GM12801 (cell line): ENCODE measurements around the gene DUSP7.

Source experiments
- TF ChIP-seq, protein P1 (sequence below): IDR thresholded peaks from one replicate; pipeline ENCODE4 v1.5.1; 2011; ENCODE audit warnings: control low read depth; ENCODE audit not compliant: insufficient read length; ENCODE audit errors: extremely low read depth

The DUSP7 gene

DNA sequence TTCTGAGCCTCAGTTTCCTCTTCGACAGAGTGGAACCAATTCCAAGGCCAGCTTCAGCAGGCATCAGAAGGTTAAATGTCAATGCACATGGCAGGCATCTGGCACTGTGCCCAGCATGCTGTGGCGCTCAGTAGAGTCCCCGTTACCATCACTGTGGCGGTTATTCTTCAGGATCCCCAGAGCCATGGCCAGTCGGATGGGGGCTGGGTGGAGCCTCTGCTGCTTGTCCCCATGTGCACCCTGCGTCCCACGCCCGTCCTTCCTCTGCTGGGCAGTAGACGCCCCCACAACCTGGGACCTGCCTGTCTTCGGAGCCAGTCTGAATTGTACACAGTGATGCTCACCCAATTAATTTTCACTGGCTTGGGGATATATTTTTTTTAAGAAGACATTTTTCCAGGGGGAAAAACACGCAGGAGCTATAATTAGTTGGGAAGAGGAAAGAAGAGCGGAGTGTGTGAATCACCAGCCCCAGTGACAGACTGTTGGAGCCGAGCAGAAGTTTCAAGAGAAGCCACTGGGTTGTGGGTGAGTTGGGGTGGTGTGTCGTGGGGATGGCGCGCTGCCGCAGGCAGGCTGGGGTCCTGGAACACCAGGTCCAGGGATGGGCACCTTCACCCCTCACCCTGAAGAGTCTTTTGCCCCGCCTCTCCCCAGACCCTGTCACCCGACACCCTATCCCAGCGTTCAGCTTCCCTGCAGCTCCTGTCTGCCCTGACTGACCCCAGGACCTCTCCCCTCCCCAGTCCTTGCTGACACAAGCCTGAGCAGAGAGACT lies 33.9 kb downstream of the DUSP7 start:
- TF ChIP-seq, protein P1, sequence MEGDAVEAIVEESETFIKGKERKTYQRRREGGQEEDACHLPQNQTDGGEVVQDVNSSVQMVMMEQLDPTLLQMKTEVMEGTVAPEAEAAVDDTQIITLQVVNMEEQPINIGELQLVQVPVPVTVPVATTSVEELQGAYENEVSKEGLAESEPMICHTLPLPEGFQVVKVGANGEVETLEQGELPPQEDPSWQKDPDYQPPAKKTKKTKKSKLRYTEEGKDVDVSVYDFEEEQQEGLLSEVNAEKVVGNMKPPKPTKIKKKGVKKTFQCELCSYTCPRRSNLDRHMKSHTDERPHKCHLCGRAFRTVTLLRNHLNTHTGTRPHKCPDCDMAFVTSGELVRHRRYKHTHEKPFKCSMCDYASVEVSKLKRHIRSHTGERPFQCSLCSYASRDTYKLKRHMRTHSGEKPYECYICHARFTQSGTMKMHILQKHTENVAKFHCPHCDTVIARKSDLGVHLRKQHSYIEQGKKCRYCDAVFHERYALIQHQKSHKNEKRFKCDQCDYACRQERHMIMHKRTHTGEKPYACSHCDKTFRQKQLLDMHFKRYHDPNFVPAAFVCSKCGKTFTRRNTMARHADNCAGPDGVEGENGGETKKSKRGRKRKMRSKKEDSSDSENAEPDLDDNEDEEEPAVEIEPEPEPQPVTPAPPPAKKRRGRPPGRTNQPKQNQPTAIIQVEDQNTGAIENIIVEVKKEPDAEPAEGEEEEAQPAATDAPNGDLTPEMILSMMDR: no peak

DNA sequence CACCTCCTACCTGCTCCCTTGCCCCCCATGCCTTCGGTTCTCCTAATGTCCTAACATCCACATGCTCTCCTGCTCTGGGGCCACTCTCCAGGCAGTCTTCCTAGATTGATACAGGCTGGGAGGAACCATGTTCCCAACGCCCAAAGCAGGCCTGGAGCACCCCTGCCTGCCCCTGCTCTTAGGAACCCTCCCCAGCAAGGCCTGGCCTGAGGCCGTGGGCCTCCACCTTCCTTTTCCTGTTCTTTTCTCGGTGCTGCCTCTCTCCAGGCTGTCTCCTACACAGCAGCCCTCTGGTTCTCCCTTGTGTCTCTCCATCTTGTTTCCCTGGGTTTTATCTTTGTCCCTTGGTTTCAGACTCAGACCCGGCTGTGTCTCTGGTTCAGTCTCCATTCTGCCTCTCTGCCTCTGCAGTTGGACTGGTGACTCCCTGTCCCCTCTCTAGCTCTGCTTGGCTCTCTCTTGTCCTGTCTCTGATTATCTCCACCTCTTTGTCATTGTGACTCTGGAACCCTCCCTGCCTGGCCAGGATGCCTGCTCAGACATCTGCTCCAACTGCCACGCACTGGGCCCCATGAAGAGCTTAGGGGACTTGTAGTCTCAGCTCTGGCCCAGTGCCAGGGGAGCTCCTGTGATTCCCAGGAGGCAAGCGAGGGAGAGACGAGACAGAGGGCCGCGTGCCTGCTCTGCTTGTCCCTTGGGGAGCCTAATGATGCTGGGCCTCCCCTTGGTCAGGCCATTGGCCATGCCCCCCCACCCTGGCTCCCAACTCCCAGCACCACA lies 34.7 kb downstream of the DUSP7 start:
- TF ChIP-seq, protein P1: no peak

DNA sequence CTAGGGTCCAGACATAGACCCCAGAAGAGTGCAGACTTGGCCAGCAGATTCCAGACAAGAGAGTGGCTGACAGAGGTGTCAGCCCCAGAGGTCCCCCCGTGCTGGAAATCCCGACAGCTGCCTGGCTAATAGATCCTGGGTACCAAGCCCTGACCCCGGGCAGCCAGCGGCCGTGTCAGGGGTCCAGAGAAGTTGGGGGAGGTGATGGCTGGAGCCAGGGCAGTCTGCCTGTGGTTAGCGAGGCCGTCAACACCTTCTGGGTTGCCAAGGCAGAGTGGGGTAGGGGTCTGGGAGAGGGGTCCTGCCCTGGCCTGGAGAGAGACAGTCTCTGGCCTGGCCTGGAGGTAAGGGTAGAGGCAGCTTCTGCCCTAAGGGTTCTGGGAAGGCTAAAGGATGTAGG lies 35.6 kb downstream of the DUSP7 start:
- TF ChIP-seq, protein P1: no peak

DNA sequence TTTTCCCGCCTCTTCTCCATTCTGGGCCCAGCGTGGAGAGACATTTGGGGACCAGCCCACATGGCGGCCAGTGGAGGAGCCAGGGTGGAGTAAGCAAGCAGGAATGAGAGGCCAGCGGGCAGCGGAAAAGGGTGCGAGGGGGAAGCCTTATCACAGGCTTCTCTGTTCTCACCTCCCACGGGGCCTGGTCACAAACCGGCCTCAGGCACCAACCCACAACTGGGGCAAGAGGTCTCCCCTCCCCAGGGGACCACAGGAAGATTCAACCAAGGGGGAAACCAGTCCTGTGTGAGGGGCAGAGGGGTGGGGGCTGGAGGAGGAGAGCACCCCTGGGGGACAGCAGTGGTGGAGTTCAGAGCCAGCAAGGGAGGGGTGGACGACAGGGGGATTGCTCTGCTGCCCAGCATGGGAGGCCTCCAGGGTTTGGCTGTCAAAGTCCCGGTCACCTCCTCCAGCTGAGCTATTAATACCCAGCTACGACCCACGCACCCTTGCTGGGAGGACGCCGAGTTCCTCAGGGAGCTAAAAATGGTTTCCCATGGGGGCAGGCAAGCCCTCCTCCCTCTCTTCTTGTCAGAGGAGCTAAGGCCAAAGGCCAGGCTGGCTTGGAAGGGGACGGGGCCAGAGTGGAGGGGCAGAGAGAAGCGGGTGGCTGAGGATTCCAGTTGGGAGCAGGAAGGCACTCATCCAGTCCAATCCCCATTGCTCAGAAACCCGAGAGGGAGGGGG lies 36.9 kb downstream of the DUSP7 start:
- TF ChIP-seq, protein P1: no peak

DNA sequence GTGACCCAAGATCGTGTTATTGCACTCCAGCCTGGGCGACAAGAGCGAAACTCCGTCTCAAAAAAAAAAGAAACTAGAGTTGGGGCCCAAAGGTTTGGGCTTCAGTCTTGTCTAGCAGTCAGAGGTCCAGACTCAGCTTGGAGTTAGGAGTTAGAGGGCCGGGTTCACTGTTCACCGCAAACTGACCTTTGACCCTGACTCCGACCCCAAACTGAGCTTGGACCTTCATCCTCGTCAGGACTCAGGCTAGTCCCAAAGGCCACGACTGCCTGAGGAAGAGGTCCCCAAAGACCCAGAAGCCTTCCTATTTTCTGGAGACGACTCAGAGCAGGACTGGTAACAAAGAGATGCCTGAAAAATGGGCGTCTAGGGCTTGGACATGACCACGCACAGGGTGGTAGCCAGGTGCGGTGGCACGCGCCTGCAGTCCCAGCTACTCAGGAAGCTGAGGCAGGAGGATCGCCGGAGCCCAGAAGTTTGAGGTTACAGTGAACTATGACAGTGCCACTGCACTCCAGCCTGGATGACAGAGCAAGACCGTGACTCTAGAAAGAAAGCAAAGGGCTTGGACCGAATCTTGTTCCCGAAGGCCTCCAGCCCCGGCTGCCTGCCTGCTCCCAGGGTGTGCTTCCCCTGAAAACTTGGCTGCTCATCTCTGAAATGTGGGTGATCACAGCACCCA lies 37.9 kb downstream of the DUSP7 start:
- TF ChIP-seq, protein P1: no peak

DNA sequence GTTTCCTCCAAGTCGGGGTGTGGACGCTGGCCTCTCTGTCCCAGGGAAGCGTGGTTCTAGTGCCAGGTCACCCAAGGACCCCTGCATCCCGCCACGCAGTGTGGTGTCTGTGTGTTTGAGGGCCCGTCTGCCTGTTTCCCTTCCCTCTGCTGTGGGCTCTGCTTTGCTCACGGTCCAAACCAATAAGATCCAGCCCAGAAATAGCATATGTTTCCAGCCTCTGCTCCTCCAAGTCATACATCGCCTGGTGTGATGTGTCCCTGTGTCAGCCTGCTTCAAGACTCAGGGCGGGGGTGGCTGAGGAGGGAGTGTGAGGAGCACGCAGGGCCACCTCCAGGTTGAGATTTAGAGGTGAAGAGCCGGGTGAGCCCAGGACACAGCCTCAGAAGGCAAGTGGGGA lies 38.8 kb downstream of the DUSP7 start:
- TF ChIP-seq, protein P1: no peak
